ENCODE data around the gene UBR2.
A peak's percentile ranks its signal among the peaks of the same experiment; 100 is the strongest.

The UBR2 gene

DNA sequence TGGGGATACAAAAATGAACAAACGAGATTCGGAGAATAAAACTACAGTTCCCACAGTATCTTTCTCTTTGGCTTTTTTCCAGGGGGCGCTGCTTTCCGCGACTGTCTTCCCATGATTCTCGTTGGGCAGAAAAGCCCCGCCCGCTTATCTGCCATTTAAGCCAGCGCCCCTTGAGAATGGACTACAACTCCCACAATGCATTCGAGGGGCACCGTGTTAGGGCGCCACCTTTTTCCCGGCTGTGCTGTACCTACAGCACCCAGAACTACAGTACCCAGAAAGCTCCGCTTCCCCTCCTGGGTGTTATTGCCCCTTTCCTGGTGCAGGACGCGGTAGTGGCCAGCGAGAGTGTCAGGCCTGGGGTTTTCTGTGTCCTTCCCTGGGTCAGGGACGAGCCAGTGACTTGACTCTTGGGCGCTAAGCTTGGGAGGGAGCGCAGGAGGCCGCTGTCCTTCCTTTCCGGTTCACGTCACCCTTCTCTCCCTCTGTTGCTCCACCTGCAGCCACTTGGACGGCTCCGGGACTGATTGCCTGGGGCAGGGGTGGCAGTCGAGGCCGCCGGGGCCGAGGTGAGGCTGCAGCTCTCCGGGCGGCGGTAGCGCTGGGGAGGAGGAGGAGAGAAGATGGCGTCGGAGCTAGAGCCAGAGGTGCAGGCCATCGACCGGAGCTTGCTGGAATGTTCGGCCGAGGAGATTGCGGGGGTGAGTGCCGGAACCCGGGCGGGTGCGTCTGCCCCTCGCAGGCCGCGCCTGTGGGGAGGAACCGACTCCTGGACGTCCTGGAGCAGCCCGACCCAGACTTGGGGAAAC lies at the start of gene UBR2:
Gene UBR2 (plus strand): TSS at position 333 of the 809 bp plus-strand sequence. CDS start 291 bp downstream, at position 624.
- DNase-seq: peak; percentile 86

DNA sequence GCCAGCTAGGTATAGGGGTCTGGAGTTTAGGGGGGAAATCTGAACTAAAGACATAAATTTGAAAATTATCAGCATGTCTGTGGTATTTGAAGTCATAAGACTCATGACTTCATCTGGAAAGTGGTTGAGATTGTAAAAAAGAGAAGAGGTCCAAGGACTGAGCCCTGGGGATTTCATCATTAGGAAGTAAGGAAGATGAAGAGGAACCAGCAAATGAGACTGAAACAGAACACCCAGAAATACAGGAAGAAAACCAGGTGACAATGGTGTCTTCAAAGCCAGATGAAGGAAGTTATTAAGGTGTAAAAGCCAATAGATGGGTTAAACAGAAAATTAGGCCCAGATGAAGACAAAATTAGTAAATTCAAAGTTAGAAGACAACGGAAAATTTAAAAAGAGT lies 49.1 kb upstream of the UBR2 start:
- no peak for DNase-seq

DNA sequence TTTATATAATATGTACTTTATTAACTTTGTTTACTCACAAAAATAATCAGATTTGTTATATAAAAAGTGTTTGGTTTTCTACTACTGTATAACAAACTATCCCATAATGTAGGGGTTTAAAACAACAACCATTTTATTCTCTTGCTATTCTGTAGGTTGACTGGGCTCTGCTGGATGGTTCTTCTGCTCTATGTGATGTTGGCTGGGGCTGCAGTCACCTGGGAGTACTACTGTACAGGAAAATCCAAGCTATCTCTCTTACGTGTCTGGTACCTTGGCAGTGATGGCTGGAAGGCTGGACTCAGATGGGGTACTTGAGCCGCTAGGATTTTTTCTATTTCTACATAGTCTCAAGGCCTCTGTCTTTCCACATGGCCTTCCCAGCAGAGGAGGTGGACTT lies 44.0 kb upstream of the UBR2 start:
- no peak for DNase-seq

DNA sequence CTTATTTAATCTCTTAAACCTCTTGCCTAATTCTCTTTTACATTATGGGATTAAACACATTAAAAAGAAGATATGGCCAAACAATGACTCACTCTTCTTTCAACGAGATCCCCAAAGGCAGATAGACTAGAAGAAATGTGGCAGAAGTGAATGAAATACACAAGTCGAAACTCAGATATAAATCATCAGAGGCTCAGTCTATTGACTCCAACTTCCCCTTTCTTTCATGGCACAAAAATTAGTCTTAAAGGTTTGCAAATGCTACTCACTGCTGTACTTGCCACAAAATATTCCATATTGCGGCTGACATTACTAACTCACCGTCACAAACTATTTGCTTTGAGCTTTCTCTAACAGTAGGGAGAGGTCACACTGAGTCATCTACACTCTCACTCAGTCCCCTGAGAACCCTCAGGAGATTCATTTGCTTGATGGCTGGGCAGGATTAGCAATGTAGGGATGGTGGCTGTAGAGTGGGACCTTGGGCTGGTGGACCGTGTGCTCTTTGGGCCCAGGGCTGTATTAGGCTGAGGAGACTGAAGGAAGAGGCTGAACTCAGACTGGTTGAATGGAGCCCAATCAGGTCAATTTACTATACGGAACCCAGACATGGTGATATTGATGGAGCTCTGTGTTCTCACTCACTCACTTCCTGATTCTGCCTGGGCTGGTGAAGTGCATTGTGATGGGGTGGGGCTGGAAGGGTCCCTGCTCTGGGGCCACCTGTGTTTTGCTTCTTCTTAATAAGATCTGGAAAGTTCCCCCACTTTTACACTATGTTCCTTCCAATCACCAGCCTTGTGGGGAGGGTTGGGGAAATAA lies 42.8 kb upstream of the UBR2 start:
- no peak for DNase-seq

DNA sequence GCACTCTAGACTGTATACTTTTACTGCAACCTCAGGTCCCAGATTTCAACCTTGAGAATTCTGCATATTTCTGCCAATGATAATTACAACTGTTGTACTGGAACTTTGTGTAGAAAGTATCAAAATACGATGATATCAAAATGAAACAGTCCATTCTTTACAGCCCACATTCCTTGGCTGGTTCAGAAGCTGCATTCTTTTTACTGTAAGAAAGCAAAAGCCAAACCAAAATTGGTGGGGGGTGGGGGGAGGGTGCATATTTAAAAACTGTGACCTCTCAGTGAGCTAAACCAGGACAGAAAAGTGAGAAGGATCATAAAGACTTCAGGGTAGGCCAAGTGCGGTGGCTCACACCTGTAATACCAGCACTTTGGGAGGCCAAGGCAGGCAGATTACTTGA lies 41.8 kb upstream of the UBR2 start:
- no peak for DNase-seq

DNA sequence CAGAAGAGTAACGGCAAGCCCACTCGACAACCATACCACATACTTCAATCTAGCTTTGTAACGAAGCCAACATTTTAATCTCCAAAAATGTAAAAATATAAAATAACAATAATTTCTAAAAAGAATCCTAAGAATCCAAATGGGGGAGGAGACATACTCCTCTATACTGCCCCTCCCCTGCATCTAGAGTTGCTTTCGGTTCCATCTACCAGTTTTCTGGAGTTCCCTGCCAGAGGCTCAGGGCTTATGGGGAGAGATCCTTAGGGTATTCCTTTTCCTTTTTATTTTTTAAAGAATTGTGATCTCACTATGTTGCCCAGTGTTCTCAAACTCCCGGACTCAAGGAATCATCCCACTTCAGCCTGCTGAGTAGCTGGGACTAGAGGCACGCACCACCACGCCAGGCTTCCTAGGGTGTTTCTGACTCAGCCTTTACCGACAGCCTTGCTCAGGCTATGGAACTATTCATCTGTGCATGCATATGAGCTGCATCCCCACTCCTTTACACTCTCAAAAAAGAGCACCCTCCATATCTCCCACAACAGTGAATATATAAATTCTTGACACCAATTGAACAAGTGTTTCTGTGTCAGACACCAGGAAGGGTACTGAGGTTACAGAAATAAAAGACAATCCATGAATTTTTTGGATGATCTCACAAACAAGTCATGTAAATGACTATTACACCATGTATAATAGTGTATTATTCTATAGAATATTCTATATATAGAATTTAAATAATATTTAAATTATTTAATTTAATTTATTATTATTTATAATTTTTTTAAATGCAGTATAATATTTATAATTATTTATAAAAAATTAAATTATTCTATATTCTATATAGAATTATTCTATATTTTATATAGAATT lies 40.7 kb upstream of the UBR2 start:
- no peak for DNase-seq

DNA sequence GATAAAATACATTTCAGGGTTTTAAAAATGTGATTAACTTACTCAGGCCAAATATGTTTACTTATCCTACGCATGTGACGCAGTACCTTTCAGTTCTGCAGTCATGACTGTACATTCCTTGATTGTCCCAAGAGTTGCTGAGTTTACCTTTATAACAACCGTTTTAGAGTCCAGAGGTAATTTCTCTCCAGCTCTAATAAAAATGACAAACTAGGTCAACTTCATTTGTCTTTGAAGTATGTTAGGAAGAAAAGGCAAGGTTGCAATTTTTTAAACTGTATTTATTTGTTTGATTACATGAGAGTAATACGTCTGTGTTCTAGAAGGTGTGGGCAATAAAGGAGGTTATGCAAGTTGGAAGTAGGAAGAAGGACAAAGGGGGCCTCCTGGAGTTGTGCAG lies 38.6 kb upstream of the UBR2 start:
- DNase-seq: no peak

DNA sequence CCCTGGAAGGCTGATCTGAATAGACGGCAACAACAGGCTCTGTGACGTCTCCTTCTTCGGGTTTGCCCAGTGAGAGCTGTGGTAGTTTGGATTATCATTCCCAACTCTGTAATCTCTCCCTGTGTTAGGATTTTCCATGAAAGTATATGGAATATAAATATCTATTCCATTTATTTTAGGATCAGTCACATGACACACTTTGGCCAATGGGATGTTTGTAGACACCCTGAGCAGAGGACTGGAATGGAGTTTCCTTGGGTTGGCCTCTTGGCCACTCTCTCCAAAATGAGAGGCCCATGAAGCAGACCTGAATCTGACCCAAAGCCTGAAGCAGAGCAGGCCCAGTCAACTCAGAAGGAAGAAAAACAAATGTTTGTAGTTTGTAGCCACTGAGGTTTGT lies 37.2 kb upstream of the UBR2 start:
- DNase-seq: no peak

DNA sequence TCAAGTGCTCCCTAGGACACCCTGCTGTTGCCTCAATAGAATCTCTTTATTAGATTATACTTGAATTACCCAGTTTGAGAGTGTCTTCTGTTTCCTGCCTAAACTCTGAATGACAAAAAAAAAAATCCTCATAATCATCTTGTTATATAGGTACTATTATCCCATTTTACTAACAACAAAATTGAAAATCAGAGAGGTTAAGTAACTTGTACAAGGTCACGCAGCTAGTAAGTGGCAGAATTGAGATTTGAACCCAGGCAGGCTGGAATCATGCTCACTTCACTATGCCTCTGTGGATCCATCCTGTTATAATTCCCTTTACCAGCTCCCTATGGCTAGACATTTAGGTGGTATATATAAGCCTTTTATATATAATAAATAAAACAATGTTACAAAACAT lies 36.6 kb upstream of the UBR2 start:
- no peak for DNase-seq

DNA sequence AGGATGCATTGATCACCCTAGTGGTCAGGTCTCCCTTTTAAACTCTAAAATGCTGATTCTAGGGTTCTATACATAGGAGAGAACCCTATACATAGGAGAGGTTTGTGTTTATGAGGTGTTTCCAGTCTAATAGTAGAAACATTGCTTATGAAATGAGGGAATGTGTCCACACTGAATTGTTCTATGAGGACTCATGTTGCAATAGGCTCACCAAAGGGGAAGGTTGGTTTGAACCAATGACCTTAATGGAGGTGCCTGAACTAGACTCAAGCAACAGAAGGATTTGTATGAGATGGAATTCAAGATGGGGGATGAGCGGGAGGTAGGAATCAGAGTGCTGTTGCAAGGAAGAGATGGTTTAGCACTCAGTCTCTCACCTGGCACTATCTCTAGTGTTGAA lies 33.5 kb upstream of the UBR2 start:
- no peak for DNase-seq

DNA sequence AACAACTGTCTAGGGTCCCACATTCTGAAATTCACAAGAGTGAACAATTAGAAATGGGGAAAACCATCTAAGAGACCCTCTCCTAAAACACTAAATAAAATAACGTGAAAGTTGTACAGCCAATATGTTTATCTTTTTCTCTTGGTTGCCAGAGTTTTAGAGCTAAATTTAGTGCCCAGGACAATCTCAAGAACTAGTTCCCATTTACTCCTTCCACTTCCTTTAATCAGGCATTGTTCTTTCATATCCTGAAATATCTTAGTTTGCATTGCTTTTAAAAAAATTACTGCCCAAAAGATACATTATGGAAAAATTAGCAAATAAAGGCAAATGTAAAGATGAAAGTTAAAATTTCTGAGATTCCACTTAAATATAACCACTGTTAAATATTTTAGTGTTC lies 33.1 kb upstream of the UBR2 start:
- DNase-seq: no peak

DNA sequence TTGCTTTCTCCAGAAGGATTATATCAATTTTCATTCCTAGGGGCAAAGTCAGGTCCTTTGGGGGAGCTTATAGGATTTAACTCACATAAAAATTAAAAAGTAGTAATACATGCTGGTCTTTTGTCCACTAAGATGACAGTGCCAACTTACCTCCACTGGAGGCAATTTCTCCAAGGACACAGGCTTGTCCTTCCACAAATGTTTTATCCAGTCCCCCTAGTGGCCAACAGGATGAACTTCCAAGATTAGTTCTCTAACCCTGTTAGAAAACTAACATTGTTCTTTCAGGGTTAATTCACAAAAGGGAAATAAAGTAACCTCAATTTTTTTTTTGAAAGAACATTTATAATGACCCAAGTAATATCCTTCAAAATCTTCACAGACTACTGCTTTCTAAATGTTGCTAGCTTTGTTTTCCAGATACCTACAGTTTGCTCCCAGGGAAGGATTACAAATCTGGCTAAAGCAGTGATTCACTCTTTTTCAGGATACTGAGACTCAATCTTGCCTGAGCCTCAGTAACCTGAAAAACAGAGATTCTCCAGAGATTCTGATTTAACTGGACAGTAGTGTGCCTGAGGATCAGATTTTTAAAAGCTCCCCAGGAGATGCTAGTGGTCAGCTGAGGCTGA lies 31.7 kb upstream of the UBR2 start:
- no peak for DNase-seq

DNA sequence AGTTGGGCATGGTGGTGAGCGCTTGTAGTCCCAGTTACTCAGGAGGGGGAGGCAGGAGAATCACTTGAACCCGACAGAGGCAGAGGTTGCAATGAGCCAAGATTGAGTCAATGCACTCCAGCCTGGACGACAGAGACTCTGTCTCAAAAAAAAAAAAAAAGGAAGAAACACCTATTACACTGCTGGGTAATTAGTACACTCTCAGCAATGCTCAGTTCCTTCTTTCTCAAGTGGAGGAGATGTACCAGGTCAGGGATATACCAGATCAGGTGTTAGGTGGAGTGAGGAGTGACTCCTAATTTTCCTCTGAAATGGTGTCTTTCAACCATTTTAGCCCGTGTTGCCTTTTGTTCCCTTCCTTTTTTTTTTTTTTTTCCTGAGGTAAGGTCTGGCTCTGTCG lies 30.0 kb upstream of the UBR2 start:
- DNase-seq: no peak

DNA sequence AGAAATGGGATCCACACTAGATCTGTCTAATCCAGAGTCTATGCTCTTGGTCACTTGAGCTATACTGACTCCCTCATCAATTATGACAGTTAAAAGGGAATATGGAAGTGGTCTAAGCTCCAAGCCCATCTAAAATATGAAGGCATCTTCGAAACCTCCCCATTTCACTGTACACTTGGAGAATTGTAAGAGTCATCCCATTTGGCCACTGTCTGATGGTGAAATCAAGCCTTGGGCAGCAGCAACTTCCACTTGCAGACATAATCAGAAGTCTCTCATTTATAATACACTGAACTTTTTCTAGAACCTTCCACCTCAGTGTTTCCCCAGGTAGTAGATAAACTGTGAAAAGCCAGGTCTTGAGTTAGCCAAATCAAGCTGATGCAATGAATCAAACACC lies 26.3 kb upstream of the UBR2 start:
- DNase-seq: no peak

DNA sequence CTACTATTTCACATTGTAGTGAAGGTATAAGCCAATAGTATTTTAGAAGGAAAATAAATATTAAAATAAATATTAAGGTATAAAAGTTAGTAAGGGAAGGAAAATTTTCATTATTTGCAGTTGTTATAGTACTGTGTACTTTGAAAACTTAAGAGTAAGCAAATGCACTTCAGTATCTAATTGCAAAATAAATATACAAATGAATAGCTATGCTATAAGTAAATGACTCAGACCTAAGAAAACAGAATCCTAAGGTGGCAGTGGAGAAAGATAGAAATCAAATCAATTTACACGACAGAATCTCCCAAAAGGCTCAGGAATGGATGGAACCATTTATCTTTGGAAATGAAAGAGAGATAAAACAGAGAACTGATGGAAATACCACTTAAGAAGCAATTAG lies 24.7 kb upstream of the UBR2 start:
- DNase-seq: no peak

DNA sequence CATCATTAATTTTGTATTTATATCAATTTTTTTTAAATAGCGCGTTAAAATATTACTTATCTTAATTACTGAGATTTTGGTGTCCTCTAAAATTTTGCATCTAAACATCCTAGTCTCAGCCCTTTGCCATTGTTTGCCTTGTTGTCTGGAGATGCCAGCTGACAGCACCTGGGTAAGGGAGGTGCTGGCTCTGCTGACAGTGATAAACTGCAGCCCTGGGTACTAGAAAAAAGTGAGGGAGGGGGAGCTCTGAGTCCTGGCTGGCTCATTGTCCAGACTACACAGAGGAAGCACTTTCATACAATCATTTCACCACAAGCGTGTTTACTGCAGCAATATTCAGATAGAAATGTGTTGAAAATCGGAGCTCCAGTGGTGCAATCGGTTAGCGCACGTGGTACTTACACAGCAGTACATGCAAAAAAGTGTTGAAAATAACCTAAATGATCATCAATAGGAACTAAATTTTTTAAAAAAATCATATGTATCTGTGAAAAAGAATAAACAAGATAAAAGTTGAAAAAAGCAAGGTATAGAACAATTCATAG lies 18.5 kb upstream of the UBR2 start:
- no peak for DNase-seq

DNA sequence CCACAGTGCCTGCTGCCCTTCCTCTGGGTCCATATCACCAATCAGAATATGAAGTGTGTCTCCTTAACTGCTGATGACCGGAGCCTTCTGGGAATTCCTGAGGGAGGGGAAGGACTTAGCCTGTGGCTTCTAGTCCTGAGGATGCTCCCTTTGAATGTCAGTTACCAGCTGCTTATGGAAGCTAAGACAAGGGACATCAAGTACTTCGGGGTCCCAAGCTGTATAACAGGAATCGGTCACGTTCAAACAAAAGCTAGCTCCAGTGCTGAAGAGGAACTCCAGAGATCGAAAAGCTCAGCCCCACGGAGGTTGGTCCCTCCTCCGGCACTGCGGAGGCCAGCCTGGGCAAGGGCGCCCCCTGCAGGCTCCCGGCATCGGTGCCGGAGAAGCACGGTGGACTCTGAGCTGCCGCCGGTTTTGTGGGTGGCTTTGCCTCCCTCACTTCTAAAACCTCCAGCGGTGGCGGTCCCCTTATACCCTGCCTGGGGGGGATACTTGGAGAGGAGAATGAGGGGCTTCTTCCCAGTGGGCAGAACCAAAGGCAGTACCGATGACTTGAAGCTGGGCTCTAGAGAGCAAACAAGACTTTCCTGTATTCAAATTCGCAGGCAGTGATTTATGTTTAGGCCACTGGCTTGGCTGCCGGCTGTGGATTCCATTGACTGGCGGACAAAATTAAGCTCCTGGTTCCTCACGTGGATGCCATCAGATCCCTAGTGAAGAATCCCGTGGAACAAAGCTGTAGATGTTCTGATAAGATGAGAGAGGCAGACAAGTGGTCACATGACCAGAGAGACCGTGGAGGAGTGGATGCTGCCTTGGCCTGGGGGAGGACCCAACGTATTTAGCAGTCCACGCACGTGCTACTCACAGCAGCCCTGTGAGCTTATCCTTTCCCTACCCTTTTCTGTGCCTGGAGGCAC lies 16.2 kb upstream of the UBR2 start:
- peak; percentile 90 for DNase-seq

DNA sequence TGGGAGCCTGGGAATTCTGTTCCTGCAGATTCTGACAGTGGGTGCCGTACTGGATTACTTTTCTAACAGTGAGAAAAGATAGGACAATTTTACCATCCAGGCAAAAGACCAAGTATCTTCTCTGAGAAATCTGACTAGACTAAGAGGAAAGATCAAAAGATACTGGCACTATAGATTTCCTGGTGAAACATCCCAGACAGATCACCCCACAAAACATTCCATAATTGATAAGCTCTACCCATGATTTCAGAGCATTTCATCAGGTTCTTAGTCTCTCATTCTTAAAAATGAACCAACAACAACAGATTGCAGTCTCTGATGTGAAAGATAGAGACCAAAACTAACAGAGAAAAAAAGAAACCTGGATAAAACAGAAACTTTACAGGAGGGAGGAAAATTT lies 13.6 kb upstream of the UBR2 start:
- DNase-seq: no peak

DNA sequence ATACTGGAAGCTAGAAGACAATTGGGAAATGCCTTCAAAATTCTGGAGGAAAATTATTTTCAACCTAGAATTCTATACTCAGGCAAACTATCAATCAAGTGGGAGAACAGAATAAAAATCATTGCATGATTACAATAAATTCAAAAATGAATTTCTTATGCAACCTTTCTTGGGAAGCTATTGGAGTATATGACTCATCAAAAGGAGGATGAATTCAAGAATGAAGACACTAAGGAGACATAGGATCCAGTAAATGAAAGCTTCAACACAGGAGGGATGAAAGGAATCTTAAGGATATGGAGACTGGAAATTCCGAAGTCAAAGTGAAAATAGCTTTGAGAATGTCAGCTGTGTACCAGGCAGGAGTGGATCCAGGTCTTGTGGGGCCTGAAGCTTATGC lies 12.6 kb upstream of the UBR2 start:
- no peak for DNase-seq

DNA sequence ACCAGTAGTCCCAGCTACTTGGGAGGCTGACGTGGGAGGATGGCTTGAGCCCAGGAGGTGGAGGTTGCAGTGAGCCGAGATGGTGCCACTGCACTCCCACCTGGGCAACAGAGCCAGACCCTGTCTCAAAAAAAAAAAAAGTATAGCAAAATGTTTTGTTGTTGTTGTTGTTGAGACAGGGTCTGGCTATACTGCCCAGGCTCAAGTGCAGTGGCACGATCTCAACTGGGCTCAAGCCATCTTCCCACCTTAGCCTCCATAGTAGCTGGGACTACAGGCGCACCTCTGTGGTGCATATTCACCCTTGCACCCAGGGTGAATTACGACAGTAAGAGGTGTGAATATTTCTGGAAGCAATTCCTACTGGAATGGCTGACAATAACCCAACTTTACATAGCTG lies 11.4 kb upstream of the UBR2 start:
- DNase-seq: no peak
